ENCODE measurements around the gene NTPCR. TPM values are rescaled to one million over a fixed set of nuclear protein-coding genes. Genes with fewer than 3 reads are reported as not detected.
A peak's percentile ranks its signal among the peaks of the same experiment; 100 is the strongest.

NTPCR gene
- total and polyA plus RNA-seq, 2 donors, result 50.8 to 53.7 TPM

GRCh38 chr1:232951180-232951579, 769 bp downstream of the NTPCR start:
- Histone ChIP-seq H3K27ac (ENCODE audit: low read depth in 1 of 2, low read length in 1 of 2) (no peak overlapping the region), H3K4me3 (ENCODE audit: low read length in 2 of 2) (peak overlapping the region; percentile 83 to 84), H3K9me3 (ENCODE audit: control insufficient read depth in 2 of 2, insufficient read depth in 1 of 2, low read length in 1 of 2) (no peaks in the 10 kb centered on the region), H3K36me3 (ENCODE audit: control insufficient read depth in 2 of 2, insufficient read depth in 2 of 2, low read length in 1 of 2) (peaks cover 0 to 3% of the 10 kb centered on the region in 2 donors), H3K4me1 (ENCODE audit: control insufficient read depth in 2 of 2, insufficient read depth in 2 of 2, low read length in 2 of 2) (peaks cover 0 to 21% of the 10 kb centered on the region in 2 donors), H3K27me3 (ENCODE audit: control insufficient read depth in 2 of 2, insufficient read depth in 1 of 2, low read length in 1 of 2) (no peaks in the 10 kb centered on the region)
- 18% methylated on average over 5 of the region's 5 CpGs for WGBS
- DNase-seq (ENCODE audit: low read depth in 6 of 9, low spot score in 9 of 9), result peak in 2 of 9 donors; percentile 24 to 61

- H3K27ac ChIP-seq (ENCODE audit: low read depth in 1 of 2, low read length in 1 of 2), result no peak overlapping the region
- no peaks in the 10 kb centered on the region for H3K9me3 ChIP-seq (ENCODE audit: control insufficient read depth in 2 of 2, insufficient read depth in 1 of 2, low read length in 1 of 2)
- H3K36me3 ChIP-seq (ENCODE audit: control insufficient read depth in 2 of 2, insufficient read depth in 2 of 2, low read length in 1 of 2), result peaks cover 0 to 8% of the 10 kb centered on the region in 2 donors
- H3K4me3 ChIP-seq (ENCODE audit: low read length in 2 of 2), result peak overlapping the region in 1 of 2 donors; percentile 84
- H3K4me1 ChIP-seq (ENCODE audit: control insufficient read depth in 2 of 2, insufficient read depth in 2 of 2, low read length in 2 of 2), result peaks cover 0 to 21% of the 10 kb centered on the region in 2 donors
- whole genome bisulfite sequencing, result 94% methylated on average over 1 of the region's 1 CpG
- H3K27me3 ChIP-seq (ENCODE audit: control insufficient read depth in 2 of 2, insufficient read depth in 1 of 2, low read length in 1 of 2), result no peaks in the 10 kb centered on the region
- DNase-seq (ENCODE audit: low read depth in 6 of 9, low spot score in 9 of 9), result no peak
Observed at GRCh38 chr1:232951605-232952004, 1.2 kb downstream of the NTPCR start.

- peak in 3 of 9 donors; percentile 27 to 56 (median 37) for DNase-seq (ENCODE audit: low read depth in 6 of 9, low spot score in 9 of 9)
- Histone ChIP-seq H3K4me1 (ENCODE audit: control insufficient read depth in 2 of 2, insufficient read depth in 2 of 2, low read length in 2 of 2) (peaks cover 0 to 21% of the 10 kb centered on the region in 2 donors), H3K36me3 (ENCODE audit: control insufficient read depth in 2 of 2, insufficient read depth in 2 of 2, low read length in 1 of 2) (peaks cover 0 to 16% of the 10 kb centered on the region in 2 donors), H3K27me3 (ENCODE audit: control insufficient read depth in 2 of 2, insufficient read depth in 1 of 2, low read length in 1 of 2) (no peaks in the 10 kb centered on the region), H3K9me3 (ENCODE audit: control insufficient read depth in 2 of 2, insufficient read depth in 1 of 2, low read length in 1 of 2) (peaks cover 0 to 1% of the 10 kb centered on the region in 2 donors), H3K4me3 (ENCODE audit: low read length in 2 of 2) (no peak overlapping the region), H3K27ac (ENCODE audit: low read depth in 1 of 2, low read length in 1 of 2) (no peak overlapping the region)
- 98% methylated on average over 2 of the region's 2 CpGs for WGBS
Observed at GRCh38 chr1:232952514-232953499, 2.4 kb downstream of the NTPCR start.

- no peak for DNase-seq (ENCODE audit: low read depth in 6 of 9, low spot score in 9 of 9)
Observed at GRCh38 chr1:232954594-232955365, 4.4 kb downstream of the NTPCR start.

DNA sequence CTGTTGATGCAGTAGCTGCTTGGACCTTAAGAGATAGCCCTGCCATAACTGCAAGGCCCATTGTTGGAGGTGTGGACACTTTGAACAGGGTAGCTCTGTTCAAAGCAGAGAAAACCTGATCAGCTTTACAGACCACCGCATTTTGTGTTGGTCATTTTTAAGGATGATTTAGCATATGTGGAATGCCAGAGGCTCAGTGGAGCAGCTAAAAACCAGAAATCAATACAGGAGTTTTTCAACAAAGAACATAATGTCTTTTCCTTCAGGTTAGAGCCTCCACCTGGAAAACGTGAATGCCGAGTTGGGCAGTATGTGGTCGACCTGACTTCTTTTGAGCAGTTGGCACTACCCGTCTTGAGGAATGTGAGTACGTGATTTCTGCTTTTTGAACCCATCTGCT, 5.7 kb downstream of the NTPCR start:
- peaks cover 0 to 12% of the 10 kb centered on the region in 2 donors for H3K4me1 ChIP-seq (ENCODE audit: control insufficient read depth in 2 of 2, insufficient read depth in 2 of 2, low read length in 2 of 2)
- H3K4me3 ChIP-seq (ENCODE audit: low read length in 2 of 2), result no peak overlapping the region
- no peak for DNase-seq (ENCODE audit: low read depth in 6 of 9, low spot score in 9 of 9)
- H3K36me3 ChIP-seq (ENCODE audit: control insufficient read depth in 2 of 2, insufficient read depth in 2 of 2, low read length in 1 of 2), result peaks cover 11 to 31% of the 10 kb centered on the region in 2 donors
- no peaks in the 10 kb centered on the region for H3K27me3 ChIP-seq (ENCODE audit: control insufficient read depth in 2 of 2, insufficient read depth in 1 of 2, low read length in 1 of 2)
- peaks cover 5 to 9% of the 10 kb centered on the region in 2 donors for H3K9me3 ChIP-seq (ENCODE audit: control insufficient read depth in 2 of 2, insufficient read depth in 1 of 2, low read length in 1 of 2)
- H3K27ac ChIP-seq (ENCODE audit: low read depth in 1 of 2, low read length in 1 of 2), result no peak overlapping the region
- 98% methylated on average over 6 of the region's 6 CpGs for WGBS

More at GRCh38 chr1:232954594-232955365, 4.4 kb downstream of the NTPCR start:
- H3K36me3 ChIP-seq (ENCODE audit: control insufficient read depth in 2 of 2, insufficient read depth in 2 of 2, low read length in 1 of 2), result peaks cover 11 to 31% of the 10 kb centered on the region in 2 donors
- H3K27ac ChIP-seq (ENCODE audit: low read depth in 1 of 2, low read length in 1 of 2), result no peak overlapping the region
- no peak overlapping the region for H3K4me3 ChIP-seq (ENCODE audit: low read length in 2 of 2)
- no peaks in the 10 kb centered on the region for H3K27me3 ChIP-seq (ENCODE audit: control insufficient read depth in 2 of 2, insufficient read depth in 1 of 2, low read length in 1 of 2)
- WGBS, result 98% methylated on average over 4 of the region's 4 CpGs
- peaks cover 5 to 9% of the 10 kb centered on the region in 2 donors for H3K9me3 ChIP-seq (ENCODE audit: control insufficient read depth in 2 of 2, insufficient read depth in 1 of 2, low read length in 1 of 2)
- H3K4me1 ChIP-seq (ENCODE audit: control insufficient read depth in 2 of 2, insufficient read depth in 2 of 2, low read length in 2 of 2), result peaks cover 0 to 14% of the 10 kb centered on the region in 2 donors

DNA sequence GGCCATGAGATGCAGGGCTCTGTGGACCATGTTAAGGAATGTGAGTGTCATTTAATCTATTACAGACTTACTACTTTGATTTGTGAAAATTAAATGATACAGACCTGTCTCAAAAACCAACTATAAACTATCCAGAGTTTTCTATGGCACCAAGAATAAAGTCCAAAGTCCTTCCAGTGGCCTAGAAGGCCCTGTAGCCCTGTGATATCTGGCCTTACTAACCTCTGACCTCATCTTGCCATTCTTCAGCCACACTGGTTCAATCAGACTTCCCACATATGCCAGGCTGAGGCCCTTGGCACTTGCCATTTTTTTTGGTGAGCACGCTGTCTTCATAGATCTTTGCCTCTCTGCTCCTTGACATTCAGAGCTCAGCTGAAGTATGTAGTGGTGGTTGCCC, 7.7 kb downstream of the NTPCR start:
- Histone ChIP-seq H3K36me3 (ENCODE audit: control insufficient read depth in 2 of 2, insufficient read depth in 2 of 2, low read length in 1 of 2) (peaks cover 11 to 31% of the 10 kb centered on the region in 2 donors), H3K4me3 (ENCODE audit: low read length in 2 of 2) (no peak overlapping the region), H3K4me1 (ENCODE audit: control insufficient read depth in 2 of 2, insufficient read depth in 2 of 2, low read length in 2 of 2) (peaks cover 0 to 2% of the 10 kb centered on the region in 2 donors), H3K27me3 (ENCODE audit: control insufficient read depth in 2 of 2, insufficient read depth in 1 of 2, low read length in 1 of 2) (no peaks in the 10 kb centered on the region), H3K27ac (ENCODE audit: low read depth in 1 of 2, low read length in 1 of 2) (no peak overlapping the region), H3K9me3 (ENCODE audit: control insufficient read depth in 2 of 2, insufficient read depth in 1 of 2, low read length in 1 of 2) (peaks cover 5 to 9% of the 10 kb centered on the region in 2 donors)
- WGBS, result 93% methylated on average over 1 of the region's 1 CpG
- DNase-seq (ENCODE audit: low read depth in 6 of 9, low spot score in 9 of 9), result no peak

DNA sequence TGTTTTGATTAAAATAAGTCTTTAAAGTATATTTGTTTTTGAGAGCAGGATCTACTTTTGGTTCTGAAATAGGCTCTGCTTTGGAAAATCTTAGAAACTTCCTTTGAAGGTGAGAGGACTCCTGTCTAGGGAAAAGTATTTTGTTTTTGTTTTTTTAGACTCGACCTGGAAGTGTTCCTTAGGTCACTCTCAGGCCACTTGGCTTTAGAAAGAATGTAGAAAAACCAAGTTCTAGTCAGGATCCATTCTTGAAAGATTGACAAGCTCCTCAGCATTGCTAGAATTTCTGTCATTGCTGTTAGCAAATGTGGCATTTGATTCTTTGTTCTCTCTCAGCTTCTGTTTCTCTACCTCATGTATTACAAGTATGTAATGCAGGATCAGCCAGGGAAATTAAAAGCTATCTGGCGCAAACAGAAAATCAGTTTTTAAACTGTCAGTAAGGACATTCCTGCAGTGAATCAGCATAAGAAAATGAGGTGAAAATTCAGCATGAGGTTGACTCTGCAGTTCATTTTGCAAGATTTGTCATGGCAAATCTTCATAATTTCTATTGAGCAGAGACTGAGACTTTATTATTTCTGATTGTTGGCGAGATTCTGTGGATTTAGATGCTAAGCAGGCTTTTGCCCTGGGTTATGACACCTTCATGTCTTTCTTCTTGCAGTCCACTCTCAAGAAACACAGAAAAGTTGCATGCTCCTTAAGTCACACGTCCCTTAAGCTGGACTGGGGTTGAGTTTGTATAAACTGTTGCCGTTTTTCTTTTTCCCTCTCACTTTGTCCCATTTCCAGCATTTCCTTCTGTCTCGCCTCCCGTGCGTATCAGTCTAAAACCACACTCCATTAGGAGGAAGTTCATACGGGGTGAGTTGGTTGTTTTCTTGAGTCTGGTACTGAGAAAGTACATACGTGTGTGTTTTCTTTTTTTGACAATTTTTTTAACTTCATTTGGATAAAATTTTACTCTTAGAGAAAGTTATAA, 12.6 kb downstream of the NTPCR start:
- H3K27me3 ChIP-seq (ENCODE audit: control insufficient read depth in 2 of 2, insufficient read depth in 1 of 2, low read length in 1 of 2), result no peaks in the 10 kb centered on the region
- no peak overlapping the region for H3K4me3 ChIP-seq (ENCODE audit: low read length in 2 of 2)
- H3K36me3 ChIP-seq (ENCODE audit: control insufficient read depth in 2 of 2, insufficient read depth in 2 of 2, low read length in 1 of 2), result peaks cover 13 to 42% of the 10 kb centered on the region in 2 donors
- H3K9me3 ChIP-seq (ENCODE audit: control insufficient read depth in 2 of 2, insufficient read depth in 1 of 2, low read length in 1 of 2), result peaks cover 5% of the 10 kb centered on the region in 2 donors
- 38% methylated on average over 10 of the region's 10 CpGs for WGBS
- H3K4me1 ChIP-seq (ENCODE audit: control insufficient read depth in 2 of 2, insufficient read depth in 2 of 2, low read length in 2 of 2), result peaks cover 0 to 16% of the 10 kb centered on the region in 2 donors
- DNase-seq (ENCODE audit: low read depth in 6 of 9, low spot score in 9 of 9), result peak in 1 of 9 donors; percentile 32
- no peak overlapping the region for H3K27ac ChIP-seq (ENCODE audit: low read depth in 1 of 2, low read length in 1 of 2)

DNA sequence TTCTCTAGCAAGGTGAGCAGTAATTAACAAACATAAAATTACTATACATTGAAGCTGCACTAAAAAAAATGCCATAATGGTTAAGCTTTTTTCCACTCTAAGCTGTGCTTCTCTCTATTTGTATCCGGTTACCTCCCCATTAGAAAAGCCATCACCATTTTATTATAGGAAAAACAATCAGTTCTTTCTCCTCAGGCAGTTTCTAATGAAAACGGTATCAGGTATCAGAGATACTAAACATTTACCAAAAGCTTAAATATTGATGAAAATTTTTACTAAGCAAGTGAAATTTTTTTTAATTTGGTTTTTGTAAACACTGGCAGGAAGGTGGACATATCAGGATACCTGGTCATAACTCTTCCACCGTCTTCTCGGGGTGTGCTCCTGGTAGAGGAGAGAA, 14.2 kb downstream of the NTPCR start:
- H3K36me3 ChIP-seq (ENCODE audit: control insufficient read depth in 2 of 2, insufficient read depth in 2 of 2, low read length in 1 of 2), result peaks cover 4 to 43% of the 10 kb centered on the region in 2 donors
- no peak for DNase-seq (ENCODE audit: low read depth in 6 of 9, low spot score in 9 of 9)
- over 99% methylated on average over 4 of the region's 4 CpGs for WGBS

More for the DNA sequence above, 14.2 kb downstream of the NTPCR start:
- H3K9me3 ChIP-seq (ENCODE audit: control insufficient read depth in 2 of 2, insufficient read depth in 1 of 2, low read length in 1 of 2), result no peaks in the 10 kb centered on the region
- no peak overlapping the region for H3K4me3 ChIP-seq (ENCODE audit: low read length in 2 of 2)
- no peak overlapping the region for H3K27ac ChIP-seq (ENCODE audit: low read depth in 1 of 2, low read length in 1 of 2)
- H3K4me1 ChIP-seq (ENCODE audit: control insufficient read depth in 2 of 2, insufficient read depth in 2 of 2, low read length in 2 of 2), result peaks cover 0 to 22% of the 10 kb centered on the region in 2 donors
- no peaks in the 10 kb centered on the region for H3K27me3 ChIP-seq (ENCODE audit: control insufficient read depth in 2 of 2, insufficient read depth in 1 of 2, low read length in 1 of 2)
